Liver (tissue), 9 donors: ENCODE measurements around the gene SESN1. TPM values are rescaled to one million over a fixed set of nuclear protein-coding genes. Genes with fewer than 3 reads are reported as not detected.
"Not testable (repeated sequence)": the region's sequence is repeated elsewhere in the genome, so short reads cannot be mapped to it uniquely, and the experiment has no call there.

ENCODE experiments used
- DNase-seq: peaks from one replicate; pipeline ENCODE4 v3.0.0-alpha.2; 2017; ENCODE audit warnings: low spot score
- H3K27ac ChIP-seq, 2 donors: one replicate each; pipeline ENCODE4 v1.7.0; 2013; ENCODE audit warnings: inconsistent platforms in 2 of 2, low read length in 2 of 2, control low read depth in 1 of 2, low read depth in 1 of 2, mild to moderate bottlenecking in 1 of 2
- H3K27me3 ChIP-seq, 4 donors: one replicate each; pipeline versions ENCODE4 v1.6.1 to v1.7.0; 2013; ENCODE audit warnings: low read length in 3 of 4, inconsistent platforms in 1 of 4, mild to moderate bottlenecking in 1 of 4, moderate library complexity in 1 of 4; ENCODE audit not compliant: control insufficient read depth in 4 of 4, insufficient read depth in 4 of 4
- H3K36me3 ChIP-seq, 4 donors: one replicate each; pipeline versions ENCODE4 v1.6.1 to v1.7.0; 2013; ENCODE audit warnings: low read length in 3 of 4, mild to moderate bottlenecking in 3 of 4, low read depth in 1 of 4, moderate library complexity in 1 of 4; ENCODE audit not compliant: control insufficient read depth in 4 of 4, insufficient read depth in 3 of 4
- H3K4me1 ChIP-seq, 4 donors: one replicate each; pipeline versions ENCODE4 v1.6.1 to v1.7.0; 2013; ENCODE audit warnings: low read length in 3 of 4, mild to moderate bottlenecking in 3 of 4, moderate library complexity in 1 of 4; ENCODE audit not compliant: control insufficient read depth in 4 of 4, insufficient read depth in 4 of 4
- H3K4me3 ChIP-seq, 3 donors: one replicate each; pipeline versions ENCODE4 v1.6.1 to v1.7.0; 2013; ENCODE audit warnings: low read length in 3 of 3, control low read depth in 1 of 3, low read depth in 1 of 3, mild to moderate bottlenecking in 1 of 3
- H3K9ac ChIP-seq, 2 donors: one replicate each; pipeline ENCODE4 v1.7.0; 2013; ENCODE audit warnings: low read length in 2 of 2, mild to moderate bottlenecking in 2 of 2, moderate library complexity in 2 of 2, control low read depth in 1 of 2, low read depth in 1 of 2
- H3K9me3 ChIP-seq, 4 donors: one replicate each; pipeline versions ENCODE4 v1.6.1 to v1.7.0; 2013; ENCODE audit warnings: low read length in 3 of 4; ENCODE audit not compliant: control insufficient read depth in 4 of 4
- CTCF ChIP-seq: fragments of 150-350 bp; IDR thresholded peaks from 2 replicates; pipeline ENCODE4 v1.5.1; 2017; ENCODE audit warnings: improper control_type of control experiment, low read depth, low read length; ENCODE audit not compliant: missing input control
- EGR1 ChIP-seq, 2 donors: IDR thresholded peaks; 2 replicates each; pipeline ENCODE4 v1.6.1; 2016 to 2018; ENCODE audit warnings: antibody characterized with exemption in 2 of 2, low read depth in 2 of 2
- FOXA1 ChIP-seq: IDR thresholded peaks from 2 replicates; pipeline ENCODE4 v1.6.1; 2016; ENCODE audit warnings: antibody characterized with exemption
- FOXA2 ChIP-seq: IDR thresholded peaks from 2 replicates; pipeline ENCODE4 v1.6.1; 2016; ENCODE audit warnings: antibody characterized with exemption
- GABPA ChIP-seq, 2 donors: IDR thresholded peaks in 1 of 2; conservative IDR thresholded peaks in 1 of 2; 2 replicates each; pipeline ENCODE4 v1.6.1; 2016; ENCODE audit warnings: antibody characterized with exemption in 2 of 2, mild to moderate bottlenecking in 1 of 2, moderate library complexity in 1 of 2
- HNF4A ChIP-seq, 2 donors: conservative IDR thresholded peaks; 2 replicates each; pipeline ENCODE4 v1.6.1; 2016; ENCODE audit warnings: antibody characterized with exemption in 2 of 2, mild to moderate bottlenecking in 2 of 2
- HNF4G ChIP-seq: IDR thresholded peaks from 2 replicates; pipeline ENCODE4 v1.6.1; 2016; ENCODE audit warnings: antibody characterized with exemption
- JUND ChIP-seq, 2 donors: IDR thresholded peaks; 2 replicates each; pipeline ENCODE4 v1.6.1; 2016; ENCODE audit warnings: antibody characterized with exemption in 2 of 2
- NR2F2 ChIP-seq: IDR thresholded peaks from 2 replicates; pipeline ENCODE4 v1.6.1; 2016; ENCODE audit warnings: antibody characterized with exemption
- RAD21 ChIP-seq, 2 donors: IDR thresholded peaks; 2 replicates each; pipeline ENCODE4 v1.6.1; 2016; ENCODE audit warnings: antibody characterized with exemption in 2 of 2, mild to moderate bottlenecking in 2 of 2
- REST ChIP-seq: IDR thresholded peaks from 2 replicates; pipeline ENCODE4 v1.6.1; 2016; ENCODE audit warnings: antibody characterized with exemption, mild to moderate bottlenecking
- RXRA ChIP-seq, 2 donors: IDR thresholded peaks; 2 replicates each; pipeline ENCODE4 v1.6.1; 2017 to 2018; ENCODE audit warnings: antibody characterized with exemption in 2 of 2, mild to moderate bottlenecking in 1 of 2
- SP1 ChIP-seq: IDR thresholded peaks from 2 replicates; pipeline ENCODE4 v1.6.1; 2018; ENCODE audit warnings: antibody characterized with exemption, mild to moderate bottlenecking
- TAF1 ChIP-seq: conservative IDR thresholded peaks from 2 replicates; pipeline ENCODE4 v1.6.1; 2016; ENCODE audit warnings: antibody characterized with exemption, mild to moderate bottlenecking
- YY1 ChIP-seq: IDR thresholded peaks from 2 replicates; pipeline ENCODE4 v1.6.1; 2016; ENCODE audit warnings: antibody characterized with exemption, mild to moderate bottlenecking
- WGBS: extraction: QIAGEN DNeasy Blood & Tissue Kit; methylation state at CpG from one replicate; pipeline ENCODE4 v1.1.7; 2013; 5-methylcytosine and 5-hydroxymethylcytosine counted together
- polyA plus RNA-seq, 2 donors: library from polyadenylated mRNA; stranded (reverse) in 1 of 2; unstranded in 1 of 2; fragments of 200-250 nt in 1 of 2; fragments of >200 nt in 1 of 2; fragmentation: Nextera tagmentation in 1 of 2; extraction: Ambion mirVana in 1 of 2; gene quantifications; one replicate each; pipeline versions ENCODE4 v1.2.1 to v1.2.3, GENCODE V29; 2013 to 2015
- total RNA-seq, 2 donors: library from RNA; depleted of rRNA; stranded (reverse); fragments of >200 nt; gene quantifications; one replicate each; pipeline ENCODE4 v1.2.3, GENCODE V29; 2014
- TF ChIP-seq, protein P1 (sequence below): IDR thresholded peaks from 2 replicates; pipeline ENCODE4 v1.6.1; 2016; ENCODE audit warnings: antibody characterized with exemption
- TF ChIP-seq, protein P2 (sequence below): IDR thresholded peaks from 2 replicates; pipeline ENCODE4 v1.6.1; 2016; ENCODE audit warnings: antibody characterized with exemption
- TF ChIP-seq, protein P3 (sequence below): IDR thresholded peaks from 2 replicates; pipeline ENCODE4 v1.6.1; 2016; ENCODE audit warnings: antibody characterized with exemption
- donor health status: healthy.
- donor health status: healthy.
- donor health status: healthy.
- donor health status: healthy.
- donor health status: healthy.

The SESN1 gene
- total and polyA plus RNA-seq, 4 donors, result 6.2 to 17.0 (median 11.0) TPM

DNA sequence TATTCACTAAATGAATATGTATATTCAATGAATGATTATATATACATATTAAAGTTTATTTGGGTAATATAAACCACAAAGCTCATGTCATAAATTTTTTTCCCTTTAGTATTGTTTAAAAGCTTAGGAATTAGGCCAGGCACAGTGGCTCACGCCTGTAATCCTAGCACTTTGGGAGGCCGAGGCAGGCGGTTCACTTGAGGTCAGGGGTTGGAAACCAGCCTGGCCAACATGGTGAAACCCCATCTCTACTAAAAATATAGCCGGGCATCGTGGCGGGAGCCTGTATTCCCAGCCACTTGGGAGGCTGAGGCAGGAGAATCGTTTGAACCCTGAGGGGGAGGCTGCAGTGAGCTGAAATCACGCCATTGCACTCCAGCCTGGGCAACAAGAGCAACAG lies 10.5 kb downstream of the SESN1 start:
- H3K36me3 ChIP-seq, result not testable (repeated sequence)
- 95% methylated on average over 8 of the region's 8 CpGs for WGBS

DNA sequence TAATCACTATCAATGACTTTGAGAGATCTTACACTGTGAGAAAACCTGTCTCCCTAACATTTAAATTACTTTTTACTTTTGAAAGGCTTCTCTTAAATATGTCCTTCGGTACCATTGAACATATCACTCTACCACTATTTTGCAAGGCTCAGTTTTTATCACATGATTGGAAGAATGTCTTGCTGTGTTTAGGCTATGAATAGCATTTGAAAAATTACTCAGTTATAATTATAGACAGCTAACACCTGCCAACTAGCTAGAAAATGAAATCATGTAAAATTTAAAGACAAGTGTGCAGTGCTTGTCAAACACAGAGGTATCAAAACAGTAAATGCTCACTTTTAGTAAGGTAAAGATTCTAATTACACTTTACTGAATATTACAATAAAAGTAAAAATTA lies 11.0 kb downstream of the SESN1 start:
- 97% methylated on average over 1 of the region's 1 CpG for WGBS
- Histone ChIP-seq H3K27me3 (no peaks in the 10 kb centered on the region), H3K4me3 (no peak overlapping the region), H3K27ac (no peak overlapping the region), H3K9ac (no peak overlapping the region), H3K36me3 (peaks cover 0 to 4% (median under 1%) of the 10 kb centered on the region in 4 donors), H3K9me3 (no peaks in the 10 kb centered on the region), H3K4me1 (peaks cover 1 to 14% (median 11%) of the 10 kb centered on the region in 4 donors)
- no peak for TF ChIP-seq FOXA1
- TF ChIP-seq REST, result no peak
- no peak for TF ChIP-seq GABPA (IDR thresholded peaks at IDR 0.05 in 1 of 2, conservative IDR thresholded peaks at IDR 0.05 in 1 of 2)
- TF ChIP-seq TAF1, result no peak
- TF ChIP-seq HNF4G, result no peak
- TF ChIP-seq HNF4A (conservative IDR thresholded peaks at IDR 0.05), result no peak
- no peak for TF ChIP-seq JUND (IDR thresholded peaks at IDR 0.05)
- TF ChIP-seq CTCF, result no peak
- no peak for TF ChIP-seq RAD21 (IDR thresholded peaks at IDR 0.05)
- TF ChIP-seq EGR1 (IDR thresholded peaks at IDR 0.05; ENCODE audit: low read depth in 2 of 2), result no peak
- TF ChIP-seq, protein P1, sequence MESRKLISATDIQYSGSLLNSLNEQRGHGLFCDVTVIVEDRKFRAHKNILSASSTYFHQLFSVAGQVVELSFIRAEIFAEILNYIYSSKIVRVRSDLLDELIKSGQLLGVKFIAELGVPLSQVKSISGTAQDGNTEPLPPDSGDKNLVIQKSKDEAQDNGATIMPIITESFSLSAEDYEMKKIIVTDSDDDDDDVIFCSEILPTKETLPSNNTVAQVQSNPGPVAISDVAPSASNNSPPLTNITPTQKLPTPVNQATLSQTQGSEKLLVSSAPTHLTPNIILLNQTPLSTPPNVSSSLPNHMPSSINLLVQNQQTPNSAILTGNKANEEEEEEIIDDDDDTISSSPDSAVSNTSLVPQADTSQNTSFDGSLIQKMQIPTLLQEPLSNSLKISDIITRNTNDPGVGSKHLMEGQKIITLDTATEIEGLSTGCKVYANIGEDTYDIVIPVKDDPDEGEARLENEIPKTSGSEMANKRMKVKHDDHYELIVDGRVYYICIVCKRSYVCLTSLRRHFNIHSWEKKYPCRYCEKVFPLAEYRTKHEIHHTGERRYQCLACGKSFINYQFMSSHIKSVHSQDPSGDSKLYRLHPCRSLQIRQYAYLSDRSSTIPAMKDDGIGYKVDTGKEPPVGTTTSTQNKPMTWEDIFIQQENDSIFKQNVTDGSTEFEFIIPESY, result no peak
- no peak for TF ChIP-seq YY1
- no peak for TF ChIP-seq SP1
- TF ChIP-seq NR2F2, result no peak
- TF ChIP-seq, protein P2, sequence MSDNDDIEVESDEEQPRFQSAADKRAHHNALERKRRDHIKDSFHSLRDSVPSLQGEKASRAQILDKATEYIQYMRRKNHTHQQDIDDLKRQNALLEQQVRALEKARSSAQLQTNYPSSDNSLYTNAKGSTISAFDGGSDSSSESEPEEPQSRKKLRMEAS, result no peak
- TF ChIP-seq, protein P3, sequence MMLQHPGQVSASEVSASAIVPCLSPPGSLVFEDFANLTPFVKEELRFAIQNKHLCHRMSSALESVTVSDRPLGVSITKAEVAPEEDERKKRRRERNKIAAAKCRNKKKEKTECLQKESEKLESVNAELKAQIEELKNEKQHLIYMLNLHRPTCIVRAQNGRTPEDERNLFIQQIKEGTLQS, result no peak
- no peak for TF ChIP-seq RXRA (IDR thresholded peaks at IDR 0.05)
- no peak for TF ChIP-seq FOXA2
- no peak for DNase-seq

More for the DNA sequence above, 10.5 kb downstream of the SESN1 start:
- H3K9ac ChIP-seq, H3K27me3 ChIP-seq, H3K4me3 ChIP-seq, DNase-seq, H3K27ac ChIP-seq, H3K9me3 ChIP-seq: not testable (repeated sequence)
- H3K4me1 ChIP-seq, result peaks cover 1 to 14% (median 11%) of the 10 kb centered on the region in 4 donors
